Neutrophil (primary cell): ENCODE measurements around the gene WASF1.

Source experiments
- H3K27ac ChIP-seq: fragments of 200-600 bp; sonication (generic); 2 replicates; pipeline ENCODE4 v1.5.1; 2016; ENCODE audit warnings: mild to moderate bottlenecking, moderate library complexity
- H3K27me3 ChIP-seq: fragments of 200-600 bp; sonication (generic); 2 replicates; pipeline ENCODE4 v1.6.0; 2016; ENCODE audit warnings: mild to moderate bottlenecking
- H3K36me3 ChIP-seq: fragments of 200-600 bp; sonication (generic); 2 replicates; pipeline ENCODE4 v1.5.1; 2017
- H3K4me1 ChIP-seq, 2 experiments: fragments of 200-600 bp in 1 of 2; sonication (generic) in 1 of 2; 1 replicate in 1 of 2; 2 replicates in 1 of 2; pipeline versions ENCODE4 v1.5.1 to v1.6.1; 2013 to 2016; ENCODE audit warnings: low read depth in 1 of 2, low read length in 1 of 2, mild to moderate bottlenecking in 1 of 2, moderate library complexity in 1 of 2; ENCODE audit not compliant: control insufficient read depth in 1 of 2, insufficient read depth in 1 of 2
- H3K4me3 ChIP-seq, 2 experiments: fragments of 200-600 bp in 1 of 2; sonication (generic) in 1 of 2; 1 replicate in 1 of 2; 2 replicates in 1 of 2; pipeline ENCODE4 v1.5.1; 2013 to 2016; ENCODE audit warnings: low read depth in 1 of 2, low read length in 1 of 2, mild to moderate bottlenecking in 1 of 2, moderate library complexity in 1 of 2
- H3K9me3 ChIP-seq: fragments of 200-600 bp; sonication (generic); 2 replicates; pipeline ENCODE4 v1.5.1; 2016
- TF ChIP-seq, protein P1 (sequence below): fragments of 200-600 bp; sonication (generic); IDR thresholded peaks from 2 replicates; pipeline ENCODE4 v1.5.1; 2016; ENCODE audit warnings: antibody characterized with exemption

Gene WASF1

DNA sequence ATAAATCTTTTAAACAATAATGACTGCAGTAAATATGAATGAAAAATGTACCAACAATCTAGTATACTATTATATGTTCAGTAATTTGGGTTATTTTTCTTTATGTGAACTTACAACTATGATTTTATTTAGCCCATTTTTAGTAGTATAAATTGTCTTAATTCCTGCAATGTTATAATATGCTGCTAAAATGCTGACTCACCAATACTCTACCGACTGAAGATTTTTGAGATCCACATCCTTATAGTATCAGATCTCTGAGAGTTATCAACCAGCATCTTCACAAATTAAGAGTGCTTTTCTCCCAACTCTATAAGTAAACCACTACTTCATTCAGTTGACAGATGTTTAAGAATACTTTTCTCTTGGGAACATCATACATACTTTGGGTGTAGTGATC, 17.4 kb upstream of the WASF1 start:
- Histone ChIP-seq H3K27ac (no peak overlapping the region), H3K36me3 (peaks cover 25% of the 10 kb centered on the region), H3K4me3 (no peak overlapping the region), H3K9me3 (no peaks in the 10 kb centered on the region), H3K27me3 (no peaks in the 10 kb centered on the region), H3K4me1 (no peaks in the 10 kb centered on the region)
- TF ChIP-seq, protein P1, sequence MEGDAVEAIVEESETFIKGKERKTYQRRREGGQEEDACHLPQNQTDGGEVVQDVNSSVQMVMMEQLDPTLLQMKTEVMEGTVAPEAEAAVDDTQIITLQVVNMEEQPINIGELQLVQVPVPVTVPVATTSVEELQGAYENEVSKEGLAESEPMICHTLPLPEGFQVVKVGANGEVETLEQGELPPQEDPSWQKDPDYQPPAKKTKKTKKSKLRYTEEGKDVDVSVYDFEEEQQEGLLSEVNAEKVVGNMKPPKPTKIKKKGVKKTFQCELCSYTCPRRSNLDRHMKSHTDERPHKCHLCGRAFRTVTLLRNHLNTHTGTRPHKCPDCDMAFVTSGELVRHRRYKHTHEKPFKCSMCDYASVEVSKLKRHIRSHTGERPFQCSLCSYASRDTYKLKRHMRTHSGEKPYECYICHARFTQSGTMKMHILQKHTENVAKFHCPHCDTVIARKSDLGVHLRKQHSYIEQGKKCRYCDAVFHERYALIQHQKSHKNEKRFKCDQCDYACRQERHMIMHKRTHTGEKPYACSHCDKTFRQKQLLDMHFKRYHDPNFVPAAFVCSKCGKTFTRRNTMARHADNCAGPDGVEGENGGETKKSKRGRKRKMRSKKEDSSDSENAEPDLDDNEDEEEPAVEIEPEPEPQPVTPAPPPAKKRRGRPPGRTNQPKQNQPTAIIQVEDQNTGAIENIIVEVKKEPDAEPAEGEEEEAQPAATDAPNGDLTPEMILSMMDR: no peak

- Histone ChIP-seq H3K4me3 (no peak overlapping the region), H3K4me1 (no peaks in the 10 kb centered on the region), H3K9me3 (no peaks in the 10 kb centered on the region), H3K27ac (no peak overlapping the region), H3K36me3 (peaks cover 21% of the 10 kb centered on the region), H3K27me3 (no peaks in the 10 kb centered on the region)
- TF ChIP-seq, protein P1: no peak
Measured at GRCh38 chr6:110195639-110196038, 16.2 kb upstream of the WASF1 start.

- no peaks in the 10 kb centered on the region for H3K4me1 ChIP-seq
- H3K9me3 ChIP-seq: no peaks in the 10 kb centered on the region
- peaks cover 16% of the 10 kb centered on the region for H3K36me3 ChIP-seq
- no peak overlapping the region for H3K27ac ChIP-seq
- TF ChIP-seq, protein P1: no peak
- H3K4me3 ChIP-seq: no peak overlapping the region
- no peaks in the 10 kb centered on the region for H3K27me3 ChIP-seq
Measured at GRCh38 chr6:110191477-110191876, 12.0 kb upstream of the WASF1 start.

- Histone ChIP-seq H3K4me1 (no peaks in the 10 kb centered on the region), H3K4me3 (no peak overlapping the region), H3K9me3 (no peaks in the 10 kb centered on the region), H3K27ac (no peak overlapping the region), H3K27me3 (no peaks in the 10 kb centered on the region), H3K36me3 (peaks cover 16% of the 10 kb centered on the region)
- TF ChIP-seq, protein P1: no peak
Measured at GRCh38 chr6:110190726-110191125, 11.3 kb upstream of the WASF1 start.

DNA sequence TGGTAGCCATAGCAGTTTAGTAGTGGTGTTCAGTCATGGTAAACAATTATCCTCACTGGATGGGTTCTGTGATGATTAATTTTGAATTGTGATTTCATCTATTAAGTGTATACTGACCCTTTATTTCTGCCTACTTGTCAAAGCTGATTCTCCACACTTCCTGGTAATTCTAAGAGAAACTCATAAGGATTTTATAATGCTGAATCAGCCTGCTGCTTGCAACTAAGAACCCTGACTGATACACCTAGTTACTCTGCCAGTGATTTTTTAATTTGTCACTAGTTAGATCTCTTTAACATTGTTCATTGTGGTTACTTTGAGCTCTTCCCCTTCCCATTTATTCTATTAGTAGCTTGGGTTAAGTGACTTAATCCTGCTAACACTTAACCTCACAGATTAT, 9.3 kb upstream of the WASF1 start:
- no peak overlapping the region for H3K4me3 ChIP-seq
- TF ChIP-seq, protein P1: no peak
- no peaks in the 10 kb centered on the region for H3K27me3 ChIP-seq
- H3K27ac ChIP-seq: no peak overlapping the region
- no peaks in the 10 kb centered on the region for H3K9me3 ChIP-seq
- H3K4me1 ChIP-seq: no peaks in the 10 kb centered on the region
- H3K36me3 ChIP-seq: peaks cover 8% of the 10 kb centered on the region

DNA sequence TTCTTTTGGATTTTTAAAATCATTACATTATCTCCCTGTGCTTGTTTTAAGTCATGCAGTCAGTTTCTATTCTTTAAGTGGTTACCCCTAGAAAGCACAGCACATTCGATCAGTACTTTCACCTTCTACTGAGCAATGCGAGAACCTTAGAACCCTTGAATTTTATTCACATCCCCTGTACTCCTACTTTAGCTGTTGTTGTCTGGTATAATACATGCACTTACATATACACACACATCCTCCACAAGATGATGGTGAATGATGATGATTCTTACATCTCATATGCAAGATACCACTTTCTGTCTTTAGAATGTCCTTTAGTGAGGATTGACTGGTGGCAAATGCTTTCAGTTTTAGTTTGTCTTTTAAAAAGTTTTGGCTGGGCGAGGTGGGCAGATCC, 6.4 kb upstream of the WASF1 start:
- TF ChIP-seq, protein P1: no peak
- Histone ChIP-seq H3K27ac (no peak overlapping the region), H3K36me3 (no peaks in the 10 kb centered on the region), H3K27me3 (no peaks in the 10 kb centered on the region), H3K4me3 (no peak overlapping the region), H3K4me1 (peaks cover 18 to 22% of the 10 kb centered on the region in 2 experiments), H3K9me3 (no peaks in the 10 kb centered on the region)
